K562 (cell line): ENCODE data around the gene FBXL13. TPM values are rescaled to one million over a fixed set of nuclear protein-coding genes. Genes with fewer than 3 reads are reported as not detected.

ENCODE experiments used
- ATAC-seq: fragments of 200-7000 bp; cut with Tn5 transposase; 3 replicates; pipeline ENCODE4 v1.9.1; 2020; ENCODE audit warnings: moderate library complexity
- BruUV-seq: library from RNA; stranded (reverse); fragments of 400-500 nt; replicated peaks from 2 replicates; lab custom pipeline; 2021; lab: Mats Ljungman, UMichigan
- CTCF ChIA-PET: fragments of 300-600 bp; formaldehyde crosslinking; extraction: SDS; loops from one replicate; lab custom pipeline; 2021; ENCODE audit warnings: low intra/inter-chr PET ratio; lab: Yijun Ruan, JAX
- POLR2A ChIA-PET: fragments of 300-600, 350-650 bp; sonication (Branson Sonifier 250); formaldehyde crosslinking; extraction: SDS; loops from one replicate; lab custom pipeline; 2021; ENCODE audit warnings: antibody characterized with exemption, inconsistent platforms; lab: Yijun Ruan, JAX
- DNase-seq, 4 experiments: peaks; one replicate each; pipeline versions ENCODE4 v3.0.0 to v3.0.0-alpha.2; 2011 to 2018; ENCODE audit warnings: low spot score in 3 of 4, mixed read lengths in 3 of 4; ENCODE audit errors: extremely low read depth in 1 of 4
- FAIRE-seq: peaks from 2 replicates; lab custom pipeline; 2011; peaks lifted over from hg19 to GRCh38; lab: Jason Lieb, UNC
- H2AFZ ChIP-seq: 2 replicates; pipeline ENCODE4 v1.6.0; 2011; ENCODE audit warnings: low read depth, low read length, control low read depth, inconsistent platforms
- H3K27ac ChIP-seq: fragments of 200-600 bp; 3 replicates; pipeline ENCODE4 v1.8.0; 2011; ENCODE audit warnings: low read depth, mild to moderate bottlenecking, control low read depth, inconsistent platforms, low read length, moderate library complexity, mixed read lengths; ENCODE audit errors: extremely low read depth
- H3K27me3 ChIP-seq, 2 experiments: fragments of 300-600 bp in 1 of 2; 2 replicates in 1 of 2; 3 replicates in 1 of 2; pipeline versions ENCODE4 v1.6.0 to v1.8.0; 2011; ENCODE audit warnings: inconsistent platforms in 2 of 2, low read length in 2 of 2, mild to moderate bottlenecking in 1 of 2, mixed read lengths in 1 of 2, moderate library complexity in 1 of 2; ENCODE audit not compliant: control insufficient read depth in 2 of 2, insufficient read depth in 2 of 2
- H3K36me3 ChIP-seq: fragments of 300-600 bp; 3 replicates; pipeline ENCODE4 v1.8.0; 2011; ENCODE audit warnings: mild to moderate bottlenecking, low read length, inconsistent platforms; ENCODE audit not compliant: control insufficient read depth, insufficient read depth
- H3K4me1 ChIP-seq, 2 experiments: fragments of 200-600 bp in 1 of 2; replicated peaks in 1 of 2; 2 replicates in 1 of 2; 3 replicates in 1 of 2; pipeline versions ENCODE4 v1.5.1 to v1.8.0; 2011; ENCODE audit warnings: inconsistent platforms in 2 of 2, low read length in 2 of 2, mild to moderate bottlenecking in 1 of 2, mixed read lengths in 1 of 2, moderate library complexity in 1 of 2; ENCODE audit not compliant: control insufficient read depth in 2 of 2, insufficient read depth in 2 of 2
- H3K4me2 ChIP-seq: 2 replicates; pipeline ENCODE4 v1.6.1; 2011; ENCODE audit warnings: low read length, control low read depth, inconsistent platforms, mixed read lengths; ENCODE audit not compliant: insufficient read depth
- H3K4me3 ChIP-seq: fragments of 200-600 bp; sonication (generic), shearing (Covaris generic); 2 replicates; pipeline ENCODE4 v1.5.1; 2016; ENCODE audit warnings: control low read depth, inconsistent platforms
- H3K79me2 ChIP-seq: fragments of 200-600 bp; 3 replicates; pipeline ENCODE4 v1.8.0; 2011; ENCODE audit warnings: low read length, inconsistent platforms; ENCODE audit not compliant: control insufficient read depth, insufficient read depth
- H3K9ac ChIP-seq, 2 experiments: 2 replicates each; pipeline versions ENCODE4 v1.6.0 to v1.6.1; 2011; ENCODE audit warnings: low read depth in 2 of 2, low read length in 2 of 2, control low read depth in 1 of 2, inconsistent platforms in 1 of 2, mild to moderate bottlenecking in 1 of 2, mixed read lengths in 1 of 2; ENCODE audit not compliant: insufficient read depth in 1 of 2
- H3K9me1 ChIP-seq: one replicate; pipeline ENCODE4 v1.6.0; 2011; ENCODE audit warnings: inconsistent platforms, mild to moderate bottlenecking, low read length, moderate library complexity; ENCODE audit not compliant: control insufficient read depth, insufficient read depth
- H3K9me3 ChIP-seq: replicated peaks from 2 replicates; pipeline ENCODE4 v1.5.1; 2011; ENCODE audit warnings: low read depth, low read length, inconsistent platforms; ENCODE audit not compliant: control insufficient read depth, insufficient read depth
- H4K20me1 ChIP-seq: replicated peaks from 2 replicates; pipeline ENCODE4 v1.6.1; 2011; ENCODE audit warnings: low read length, inconsistent platforms, mixed read lengths; ENCODE audit not compliant: control insufficient read depth, insufficient read depth
- MIER1 ChIP-seq: fragments of 450-650 bp; IDR thresholded peaks from 2 replicates; pipeline ENCODE4 v1.6.1; 2016; ENCODE audit warnings: antibody characterized with exemption, mild to moderate bottlenecking, low read depth
- SP1 ChIP-seq: sonication (generic); formaldehyde crosslinking; IDR thresholded peaks from 2 replicates; pipeline ENCODE4 v1.8.1; 2022; ENCODE audit warnings: mild to moderate bottlenecking, missing genetic modification reagents
- WGBS: fragments of 100-300 bp; shearing (Covaris generic); methylation state at CpG from one replicate; pipeline ENCODE4 v1.1.6; 2016; ENCODE audit warnings: low coverage, mixed read lengths; ENCODE audit not compliant: insufficient coverage; ENCODE audit errors: missing lambda C conversion rate; 5-methylcytosine and 5-hydroxymethylcytosine counted together
- in situ Hi-C: fragments of 300-500 bp; cut with MboI; formaldehyde crosslinking; loops from 4 replicates; pipeline ENCODE4 v1.15.0; 2018; ENCODE audit warnings: inconsistent platforms, mixed read lengths
- intact Hi-C: fragments of 100-400 bp; cut with micrococcal nuclease; formaldehyde crosslinking; loops from 2 replicates; pipeline ENCODE4 v1.14.2; 2022
- polyA plus RNA-seq, 8 experiments: library from polyadenylated mRNA; depleted of rRNA in 4 of 8; stranded (reverse) in 5 of 8; unstranded in 3 of 8; fragments of >200 nt; fragmentation: Nextera tagmentation in 2 of 8; fragmentation: Illumina TruSeq in 1 of 8; extraction: Ambion mirVana in 2 of 8; extraction: Trizol in 1 of 8; gene quantifications; 2 replicates each; pipeline versions ENCODE4 v1.2.1 to v1.2.3, GENCODE V29; 2011 to 2014; ENCODE audit warnings: inconsistent platforms in 1 of 8, missing spikeins in 1 of 8
- total RNA-seq, 7 experiments: library from RNA; depleted of rRNA in 6 of 7; stranded (reverse); fragments of >200 nt in 6 of 7; fragmentation: Illumina TruSeq in 2 of 7; extraction: Trizol in 2 of 7; gene quantifications; 2 replicates each; pipeline versions ENCODE4 v1.2.1 to v1.2.3, GENCODE V29; 2011 to 2021; ENCODE audit warnings: low replicate concordance in 1 of 7
- TF ChIP-seq, protein P1 (sequence below): fragments of 450-650 bp; IDR thresholded peaks from 2 replicates; pipeline ENCODE4 v1.6.1; 2016; ENCODE audit warnings: mild to moderate bottlenecking, moderate library complexity

Gene FBXL13
- total and polyA plus RNA-seq, 9 of the 15 experiments (the other 6 are each of a cell fraction or from before 2014, with no cell fraction given): 16.3 to 55.0 (median 25.4) TPM

DNA sequence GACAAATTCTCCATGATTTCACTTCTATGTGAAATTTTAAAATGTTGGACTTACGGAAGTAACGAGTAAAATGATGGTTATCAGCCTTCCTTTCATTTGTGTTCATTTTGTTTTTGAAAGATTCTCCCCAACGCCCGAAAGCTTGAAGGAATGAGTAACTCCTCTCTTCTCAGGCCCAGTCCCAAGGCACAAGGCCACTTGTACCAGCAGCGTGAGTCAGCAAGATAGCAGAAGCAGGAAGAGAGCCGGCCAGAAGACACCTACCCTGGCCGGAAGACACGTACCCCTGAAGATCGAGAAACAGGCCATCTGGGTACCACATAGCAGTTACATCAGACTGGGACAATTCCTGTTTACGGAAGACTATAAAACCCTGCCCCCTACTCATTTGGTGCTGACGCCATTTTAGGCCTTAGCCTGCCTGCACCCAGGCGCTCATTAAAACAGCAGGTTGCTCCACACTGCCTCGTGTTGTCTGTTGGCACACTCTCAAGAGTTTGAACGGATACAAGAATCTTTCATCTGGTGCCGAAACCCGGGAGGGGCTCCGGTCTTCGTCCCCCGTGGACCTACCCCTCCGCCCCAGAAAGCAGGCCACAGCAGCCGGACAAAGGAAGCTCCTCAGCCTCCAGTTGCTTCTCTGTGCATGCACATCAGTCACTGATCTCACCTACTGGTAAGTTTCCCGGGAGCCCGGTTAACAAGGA lies 101.3 kb downstream of the FBXL13 start:
- CTCF ChIA-PET: no interaction called here
- Histone ChIP-seq H3K4me1 (peaks cover 11 to 16% of the 10 kb centered on the region in 2 experiments; a peak in 4 of 5 replicates), H3K9me3 (peaks cover 2% of the 10 kb centered on the region; the same call in 1 of the 2 replicates), H3K79me2 (peaks cover 96% of the 10 kb centered on the region), H3K4me2 (peak overlapping the region; percentile 100), H3K27me3 (no peaks in the 10 kb centered on the region), H4K20me1 (no peaks in the 10 kb centered on the region), H3K27ac (peak overlapping the region; percentile 99), H3K4me3 (peak overlapping the region; percentile 82), H3K36me3 (peaks cover 44% of the 10 kb centered on the region), H2AFZ (peak overlapping the region; percentile 71), H3K9ac (peak overlapping the region; percentile 97 to 99), H3K9me1 (no peaks in the 10 kb centered on the region)
- under 1% methylated on average over 22 of the region's 23 CpGs for WGBS
- POLR2A ChIA-PET: interaction anchor here (0.8 to 1.4 kb wide), 5 partner anchors 12 to 135 kb away, joined by 3 to 6 read pairs (median 3); partner anchors contain the start of gene ARMC10
- in situ Hi-C loops: no loop called here
- DNase-seq (peak; percentile 46 to 96 (median 53)), ATAC-seq (peak; percentile 73), FAIRE-seq (peak; percentile 93)
- intact Hi-C loops: loop anchor here (1.0 to 5.0 kb wide), 3 partner anchors 20 to 226 kb away; partner anchors contain the start of gene FAM185A
- no TSS peak for BruUV-seq
- TF ChIP-seq, protein P1, sequence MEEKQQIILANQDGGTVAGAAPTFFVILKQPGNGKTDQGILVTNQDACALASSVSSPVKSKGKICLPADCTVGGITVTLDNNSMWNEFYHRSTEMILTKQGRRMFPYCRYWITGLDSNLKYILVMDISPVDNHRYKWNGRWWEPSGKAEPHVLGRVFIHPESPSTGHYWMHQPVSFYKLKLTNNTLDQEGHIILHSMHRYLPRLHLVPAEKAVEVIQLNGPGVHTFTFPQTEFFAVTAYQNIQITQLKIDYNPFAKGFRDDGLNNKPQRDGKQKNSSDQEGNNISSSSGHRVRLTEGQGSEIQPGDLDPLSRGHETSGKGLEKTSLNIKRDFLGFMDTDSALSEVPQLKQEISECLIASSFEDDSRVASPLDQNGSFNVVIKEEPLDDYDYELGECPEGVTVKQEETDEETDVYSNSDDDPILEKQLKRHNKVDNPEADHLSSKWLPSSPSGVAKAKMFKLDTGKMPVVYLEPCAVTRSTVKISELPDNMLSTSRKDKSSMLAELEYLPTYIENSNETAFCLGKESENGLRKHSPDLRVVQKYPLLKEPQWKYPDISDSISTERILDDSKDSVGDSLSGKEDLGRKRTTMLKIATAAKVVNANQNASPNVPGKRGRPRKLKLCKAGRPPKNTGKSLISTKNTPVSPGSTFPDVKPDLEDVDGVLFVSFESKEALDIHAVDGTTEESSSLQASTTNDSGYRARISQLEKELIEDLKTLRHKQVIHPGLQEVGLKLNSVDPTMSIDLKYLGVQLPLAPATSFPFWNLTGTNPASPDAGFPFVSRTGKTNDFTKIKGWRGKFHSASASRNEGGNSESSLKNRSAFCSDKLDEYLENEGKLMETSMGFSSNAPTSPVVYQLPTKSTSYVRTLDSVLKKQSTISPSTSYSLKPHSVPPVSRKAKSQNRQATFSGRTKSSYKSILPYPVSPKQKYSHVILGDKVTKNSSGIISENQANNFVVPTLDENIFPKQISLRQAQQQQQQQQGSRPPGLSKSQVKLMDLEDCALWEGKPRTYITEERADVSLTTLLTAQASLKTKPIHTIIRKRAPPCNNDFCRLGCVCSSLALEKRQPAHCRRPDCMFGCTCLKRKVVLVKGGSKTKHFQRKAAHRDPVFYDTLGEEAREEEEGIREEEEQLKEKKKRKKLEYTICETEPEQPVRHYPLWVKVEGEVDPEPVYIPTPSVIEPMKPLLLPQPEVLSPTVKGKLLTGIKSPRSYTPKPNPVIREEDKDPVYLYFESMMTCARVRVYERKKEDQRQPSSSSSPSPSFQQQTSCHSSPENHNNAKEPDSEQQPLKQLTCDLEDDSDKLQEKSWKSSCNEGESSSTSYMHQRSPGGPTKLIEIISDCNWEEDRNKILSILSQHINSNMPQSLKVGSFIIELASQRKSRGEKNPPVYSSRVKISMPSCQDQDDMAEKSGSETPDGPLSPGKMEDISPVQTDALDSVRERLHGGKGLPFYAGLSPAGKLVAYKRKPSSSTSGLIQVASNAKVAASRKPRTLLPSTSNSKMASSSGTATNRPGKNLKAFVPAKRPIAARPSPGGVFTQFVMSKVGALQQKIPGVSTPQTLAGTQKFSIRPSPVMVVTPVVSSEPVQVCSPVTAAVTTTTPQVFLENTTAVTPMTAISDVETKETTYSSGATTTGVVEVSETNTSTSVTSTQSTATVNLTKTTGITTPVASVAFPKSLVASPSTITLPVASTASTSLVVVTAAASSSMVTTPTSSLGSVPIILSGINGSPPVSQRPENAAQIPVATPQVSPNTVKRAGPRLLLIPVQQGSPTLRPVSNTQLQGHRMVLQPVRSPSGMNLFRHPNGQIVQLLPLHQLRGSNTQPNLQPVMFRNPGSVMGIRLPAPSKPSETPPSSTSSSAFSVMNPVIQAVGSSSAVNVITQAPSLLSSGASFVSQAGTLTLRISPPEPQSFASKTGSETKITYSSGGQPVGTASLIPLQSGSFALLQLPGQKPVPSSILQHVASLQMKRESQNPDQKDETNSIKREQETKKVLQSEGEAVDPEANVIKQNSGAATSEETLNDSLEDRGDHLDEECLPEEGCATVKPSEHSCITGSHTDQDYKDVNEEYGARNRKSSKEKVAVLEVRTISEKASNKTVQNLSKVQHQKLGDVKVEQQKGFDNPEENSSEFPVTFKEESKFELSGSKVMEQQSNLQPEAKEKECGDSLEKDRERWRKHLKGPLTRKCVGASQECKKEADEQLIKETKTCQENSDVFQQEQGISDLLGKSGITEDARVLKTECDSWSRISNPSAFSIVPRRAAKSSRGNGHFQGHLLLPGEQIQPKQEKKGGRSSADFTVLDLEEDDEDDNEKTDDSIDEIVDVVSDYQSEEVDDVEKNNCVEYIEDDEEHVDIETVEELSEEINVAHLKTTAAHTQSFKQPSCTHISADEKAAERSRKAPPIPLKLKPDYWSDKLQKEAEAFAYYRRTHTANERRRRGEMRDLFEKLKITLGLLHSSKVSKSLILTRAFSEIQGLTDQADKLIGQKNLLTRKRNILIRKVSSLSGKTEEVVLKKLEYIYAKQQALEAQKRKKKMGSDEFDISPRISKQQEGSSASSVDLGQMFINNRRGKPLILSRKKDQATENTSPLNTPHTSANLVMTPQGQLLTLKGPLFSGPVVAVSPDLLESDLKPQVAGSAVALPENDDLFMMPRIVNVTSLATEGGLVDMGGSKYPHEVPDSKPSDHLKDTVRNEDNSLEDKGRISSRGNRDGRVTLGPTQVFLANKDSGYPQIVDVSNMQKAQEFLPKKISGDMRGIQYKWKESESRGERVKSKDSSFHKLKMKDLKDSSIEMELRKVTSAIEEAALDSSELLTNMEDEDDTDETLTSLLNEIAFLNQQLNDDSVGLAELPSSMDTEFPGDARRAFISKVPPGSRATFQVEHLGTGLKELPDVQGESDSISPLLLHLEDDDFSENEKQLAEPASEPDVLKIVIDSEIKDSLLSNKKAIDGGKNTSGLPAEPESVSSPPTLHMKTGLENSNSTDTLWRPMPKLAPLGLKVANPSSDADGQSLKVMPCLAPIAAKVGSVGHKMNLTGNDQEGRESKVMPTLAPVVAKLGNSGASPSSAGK: peak; percentile 93
- TF ChIP-seq MIER1 (0 out of 2 replicates have a peak, but pooled peaks have one; percentile 23), SP1 (peak; percentile 19; the same call in 1 of the 2 replicates)
